A673 (cell line): ENCODE results near the gene ACVR1C. TPM values are rescaled to one million over a fixed set of nuclear protein-coding genes. Genes with fewer than 3 reads are reported as not detected.

ENCODE experiments used
- BruUV-seq: library from RNA; stranded (reverse); fragments of 400-500 nt; replicated peaks from 2 replicates; lab custom pipeline; 2021; lab: Mats Ljungman, UMichigan
- CTCF ChIA-PET: fragments of 300-600 bp; sonication (Branson Sonifier 250); formaldehyde crosslinking; loops from one replicate; lab custom pipeline; 2022; ENCODE audit warnings: antibody characterized with exemption; lab: Charles Lee
- POLR2A ChIA-PET: fragments of 300-600 bp; sonication (Branson Sonifier 250); formaldehyde crosslinking; loops from one replicate; lab custom pipeline; 2022; ENCODE audit warnings: antibody characterized with exemption; ENCODE audit not compliant: low non-redundant PET; lab: Charles Lee
- DNase-seq: peaks from one replicate; pipeline ENCODE4 v3.0.0-alpha.2; 2015; ENCODE audit warnings: low spot score
- H3K27ac ChIP-seq: fragments of 200-600 bp; sonication (generic); 2 replicates; pipeline ENCODE4 v1.5.1; 2016; ENCODE audit warnings: mixed run types, low read depth, mild to moderate bottlenecking, mixed read lengths, antibody characterized with exemption, low read length; ENCODE audit not compliant: poor library complexity, severe bottlenecking
- H3K27me3 ChIP-seq: fragments of 200-600 bp; sonication (generic); replicated peaks from 2 replicates; pipeline ENCODE4 v1.6.1; 2017; ENCODE audit warnings: mixed run types, low read depth, mild to moderate bottlenecking, mixed read lengths, antibody characterized with exemption, low read length; ENCODE audit not compliant: insufficient read depth, poor library complexity
- H3K36me3 ChIP-seq: fragments of 200-600 bp; sonication (generic); 2 replicates; pipeline ENCODE4 v1.6.1; 2016; ENCODE audit warnings: mixed run types, mild to moderate bottlenecking, mixed read lengths, antibody characterized with exemption, low read length; ENCODE audit not compliant: insufficient read depth, poor library complexity, severe bottlenecking
- H3K4me1 ChIP-seq: fragments of 200-600 bp; sonication (generic); 2 replicates; pipeline ENCODE4 v1.6.1; 2017; ENCODE audit warnings: mixed run types, mild to moderate bottlenecking, mixed read lengths, antibody characterized with exemption, low read length; ENCODE audit not compliant: insufficient read depth, poor library complexity, severe bottlenecking
- H3K4me3 ChIP-seq: fragments of 200-600 bp; sonication (generic); 2 replicates; pipeline ENCODE4 v1.5.1; 2016; ENCODE audit warnings: low read depth, mixed run types, mild to moderate bottlenecking, mixed read lengths, low read length; ENCODE audit not compliant: poor library complexity, severe bottlenecking
- H3K9me3 ChIP-seq: fragments of 200-600 bp; sonication (generic); 2 replicates; pipeline ENCODE4 v1.6.1; 2016; ENCODE audit warnings: mixed run types, low read depth, mild to moderate bottlenecking, mixed read lengths, antibody characterized with exemption, low read length; ENCODE audit not compliant: poor library complexity, severe bottlenecking
- CTCF ChIP-seq: fragments of 300-800, 200-600 bp; sonication (generic); conservative IDR thresholded peaks from 2 replicates; pipeline ENCODE4 v1.5.1; 2017; ENCODE audit warnings: low read depth, mild to moderate bottlenecking, antibody characterized with exemption, low read length, moderate library complexity, mixed read lengths
- EZH2 ChIP-seq: fragments of 200-600 bp; sonication (generic); IDR thresholded peaks from 2 replicates; pipeline ENCODE4 v1.6.1; 2017; ENCODE audit warnings: borderline replicate concordance, low read depth, mild to moderate bottlenecking, mixed read lengths, antibody characterized with exemption, low read length; ENCODE audit not compliant: poor library complexity, severe bottlenecking
- intact Hi-C: fragments of 100-400 bp; cut with micrococcal nuclease; formaldehyde crosslinking; loops from one replicate; pipeline ENCODE4 v1.10.0; 2022; ENCODE audit not compliant: unreplicated experiment
- total RNA-seq: library from RNA; stranded (reverse); gene quantifications from 2 replicates; pipeline ENCODE4 v1.2.3, GENCODE V29; 2021

Gene ACVR1C
- total RNA-seq, 1 experiment from 2014 or later = 0.13 TPM

GRCh38 chr2:157559061-157559460, 69.6 kb downstream of the ACVR1C start:
- H3K27me3 ChIP-seq = no peaks in the 10 kb centered on the region
- no peak for TF ChIP-seq EZH2
- TF ChIP-seq CTCF = no peak
- H3K4me1 ChIP-seq = no peaks in the 10 kb centered on the region
- POLR2A ChIA-PET = no interaction called here
- no peak overlapping the region for H3K27ac ChIP-seq
- CTCF ChIA-PET = no interaction called here
- H3K4me3 ChIP-seq = no peak overlapping the region
- no peaks in the 10 kb centered on the region for H3K9me3 ChIP-seq
- DNase-seq = no peak
- H3K36me3 ChIP-seq = no peaks in the 10 kb centered on the region
- intact Hi-C loops = no loop called here
- BruUV-seq = no TSS peak

- ChIA-PET CTCF (no interaction called here), POLR2A (no interaction called here)
- Histone ChIP-seq H3K9me3 (no peaks in the 10 kb centered on the region), H3K27ac (no peak overlapping the region), H3K36me3 (no peaks in the 10 kb centered on the region), H3K4me1 (no peaks in the 10 kb centered on the region), H3K4me3 (no peak overlapping the region), H3K27me3 (no peaks in the 10 kb centered on the region)
- intact Hi-C loops = no loop called here
- TF ChIP-seq EZH2 (no peak), CTCF (no peak)
- BruUV-seq = no TSS peak
- no peak for DNase-seq
Measured at GRCh38 chr2:157557770-157558169, 70.9 kb downstream of the ACVR1C start.

GRCh38 chr2:157540102-157540501, 88.6 kb downstream of the ACVR1C start:
- H3K9me3 ChIP-seq = no peaks in the 10 kb centered on the region
- CTCF ChIA-PET = no interaction called here
- no TSS peak for BruUV-seq
- no peak overlapping the region for H3K4me3 ChIP-seq
- POLR2A ChIA-PET = no interaction called here
- intact Hi-C loops = no loop called here
- TF ChIP-seq CTCF = no peak
- TF ChIP-seq EZH2 = no peak
- H3K36me3 ChIP-seq = no peaks in the 10 kb centered on the region
- no peak for DNase-seq
- no peak overlapping the region for H3K27ac ChIP-seq
- no peaks in the 10 kb centered on the region for H3K4me1 ChIP-seq
- H3K27me3 ChIP-seq = no peaks in the 10 kb centered on the region
